HL-60 (cell line): ENCODE results near the gene BAD.

ENCODE experiments used
- DNase-seq, 2 experiments: peaks; one replicate each; pipeline ENCODE4 v3.0.0-alpha.2; 2010 to 2020; ENCODE audit warnings: low read depth in 1 of 2, low spot score in 1 of 2
- H3K27ac ChIP-seq: fragments of 250-450 bp; sonication (Bioruptor Pico); replicated peaks from 2 replicates; pipeline ENCODE4 v1.5.1; 2020; ENCODE audit warnings: mild to moderate bottlenecking, moderate library complexity
- H3K27me3 ChIP-seq: fragments of 250-450 bp; sonication (Bioruptor Pico); 2 replicates; pipeline ENCODE4 v1.5.1; 2021; ENCODE audit warnings: mild to moderate bottlenecking, moderate library complexity; ENCODE audit not compliant: insufficient read depth, poor library complexity, severe bottlenecking
- H3K4me3 ChIP-seq: replicated peaks from 2 replicates; pipeline ENCODE4 v1.5.1; 2011; ENCODE audit warnings: mild to moderate bottlenecking, control low read depth, low read length; ENCODE audit not compliant: insufficient read depth
- GABPA ChIP-seq: IDR thresholded peaks from 2 replicates; pipeline ENCODE4 v1.6.1; 2012; ENCODE audit warnings: low read depth
- POLR2AphosphoS5 ChIP-seq: IDR thresholded peaks from 2 replicates; pipeline ENCODE4 v1.6.1; 2012; ENCODE audit warnings: low read depth
- SPI1 ChIP-seq: IDR thresholded peaks from 2 replicates; pipeline ENCODE4 v1.6.1; 2012; ENCODE audit warnings: low read depth, mild to moderate bottlenecking, borderline replicate concordance
- TF ChIP-seq, protein P1 (sequence below): IDR thresholded peaks from 2 replicates; pipeline ENCODE4 v1.6.1; 2012; ENCODE audit warnings: low read depth; ENCODE audit not compliant: insufficient replicate concordance
- TF ChIP-seq, protein P2 (sequence below): IDR thresholded peaks from one replicate; pipeline ENCODE4 v1.5.1; 2011; ENCODE audit warnings: low read length, control low read depth, inconsistent platforms; ENCODE audit not compliant: insufficient read depth

The BAD gene

DNA sequence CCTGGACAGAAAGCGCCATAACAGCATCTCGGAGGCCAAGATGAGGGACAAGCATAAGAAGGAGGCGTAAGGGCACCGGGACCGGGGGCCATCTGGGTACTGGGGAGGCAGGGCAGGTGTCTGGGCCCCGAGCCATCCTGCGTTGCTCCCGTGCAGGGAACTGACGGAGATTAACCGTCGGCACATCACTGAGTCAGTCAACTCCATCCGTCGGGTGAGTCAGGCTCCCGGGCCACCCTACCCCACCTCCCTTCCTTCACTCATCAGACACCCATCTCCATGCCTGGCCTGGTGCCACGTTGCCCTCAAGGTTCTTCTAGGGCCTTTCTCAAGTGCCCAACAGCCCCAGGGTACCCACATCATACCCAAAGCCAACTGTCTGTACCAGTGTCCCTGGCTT, 18.1 kb downstream of the BAD start:
- no peak overlapping the region for H3K4me3 ChIP-seq
- H3K27me3 ChIP-seq: no peaks in the 10 kb centered on the region
- no peak for DNase-seq
- no peak overlapping the region for H3K27ac ChIP-seq
- TF ChIP-seq SPI1 (no peak), POLR2AphosphoS5 (no peak), GABPA (no peak)
- TF ChIP-seq, protein P1, sequence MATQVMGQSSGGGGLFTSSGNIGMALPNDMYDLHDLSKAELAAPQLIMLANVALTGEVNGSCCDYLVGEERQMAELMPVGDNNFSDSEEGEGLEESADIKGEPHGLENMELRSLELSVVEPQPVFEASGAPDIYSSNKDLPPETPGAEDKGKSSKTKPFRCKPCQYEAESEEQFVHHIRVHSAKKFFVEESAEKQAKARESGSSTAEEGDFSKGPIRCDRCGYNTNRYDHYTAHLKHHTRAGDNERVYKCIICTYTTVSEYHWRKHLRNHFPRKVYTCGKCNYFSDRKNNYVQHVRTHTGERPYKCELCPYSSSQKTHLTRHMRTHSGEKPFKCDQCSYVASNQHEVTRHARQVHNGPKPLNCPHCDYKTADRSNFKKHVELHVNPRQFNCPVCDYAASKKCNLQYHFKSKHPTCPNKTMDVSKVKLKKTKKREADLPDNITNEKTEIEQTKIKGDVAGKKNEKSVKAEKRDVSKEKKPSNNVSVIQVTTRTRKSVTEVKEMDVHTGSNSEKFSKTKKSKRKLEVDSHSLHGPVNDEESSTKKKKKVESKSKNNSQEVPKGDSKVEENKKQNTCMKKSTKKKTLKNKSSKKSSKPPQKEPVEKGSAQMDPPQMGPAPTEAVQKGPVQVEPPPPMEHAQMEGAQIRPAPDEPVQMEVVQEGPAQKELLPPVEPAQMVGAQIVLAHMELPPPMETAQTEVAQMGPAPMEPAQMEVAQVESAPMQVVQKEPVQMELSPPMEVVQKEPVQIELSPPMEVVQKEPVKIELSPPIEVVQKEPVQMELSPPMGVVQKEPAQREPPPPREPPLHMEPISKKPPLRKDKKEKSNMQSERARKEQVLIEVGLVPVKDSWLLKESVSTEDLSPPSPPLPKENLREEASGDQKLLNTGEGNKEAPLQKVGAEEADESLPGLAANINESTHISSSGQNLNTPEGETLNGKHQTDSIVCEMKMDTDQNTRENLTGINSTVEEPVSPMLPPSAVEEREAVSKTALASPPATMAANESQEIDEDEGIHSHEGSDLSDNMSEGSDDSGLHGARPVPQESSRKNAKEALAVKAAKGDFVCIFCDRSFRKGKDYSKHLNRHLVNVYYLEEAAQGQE: no peak
- TF ChIP-seq, protein P2, sequence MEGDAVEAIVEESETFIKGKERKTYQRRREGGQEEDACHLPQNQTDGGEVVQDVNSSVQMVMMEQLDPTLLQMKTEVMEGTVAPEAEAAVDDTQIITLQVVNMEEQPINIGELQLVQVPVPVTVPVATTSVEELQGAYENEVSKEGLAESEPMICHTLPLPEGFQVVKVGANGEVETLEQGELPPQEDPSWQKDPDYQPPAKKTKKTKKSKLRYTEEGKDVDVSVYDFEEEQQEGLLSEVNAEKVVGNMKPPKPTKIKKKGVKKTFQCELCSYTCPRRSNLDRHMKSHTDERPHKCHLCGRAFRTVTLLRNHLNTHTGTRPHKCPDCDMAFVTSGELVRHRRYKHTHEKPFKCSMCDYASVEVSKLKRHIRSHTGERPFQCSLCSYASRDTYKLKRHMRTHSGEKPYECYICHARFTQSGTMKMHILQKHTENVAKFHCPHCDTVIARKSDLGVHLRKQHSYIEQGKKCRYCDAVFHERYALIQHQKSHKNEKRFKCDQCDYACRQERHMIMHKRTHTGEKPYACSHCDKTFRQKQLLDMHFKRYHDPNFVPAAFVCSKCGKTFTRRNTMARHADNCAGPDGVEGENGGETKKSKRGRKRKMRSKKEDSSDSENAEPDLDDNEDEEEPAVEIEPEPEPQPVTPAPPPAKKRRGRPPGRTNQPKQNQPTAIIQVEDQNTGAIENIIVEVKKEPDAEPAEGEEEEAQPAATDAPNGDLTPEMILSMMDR: no peak

DNA sequence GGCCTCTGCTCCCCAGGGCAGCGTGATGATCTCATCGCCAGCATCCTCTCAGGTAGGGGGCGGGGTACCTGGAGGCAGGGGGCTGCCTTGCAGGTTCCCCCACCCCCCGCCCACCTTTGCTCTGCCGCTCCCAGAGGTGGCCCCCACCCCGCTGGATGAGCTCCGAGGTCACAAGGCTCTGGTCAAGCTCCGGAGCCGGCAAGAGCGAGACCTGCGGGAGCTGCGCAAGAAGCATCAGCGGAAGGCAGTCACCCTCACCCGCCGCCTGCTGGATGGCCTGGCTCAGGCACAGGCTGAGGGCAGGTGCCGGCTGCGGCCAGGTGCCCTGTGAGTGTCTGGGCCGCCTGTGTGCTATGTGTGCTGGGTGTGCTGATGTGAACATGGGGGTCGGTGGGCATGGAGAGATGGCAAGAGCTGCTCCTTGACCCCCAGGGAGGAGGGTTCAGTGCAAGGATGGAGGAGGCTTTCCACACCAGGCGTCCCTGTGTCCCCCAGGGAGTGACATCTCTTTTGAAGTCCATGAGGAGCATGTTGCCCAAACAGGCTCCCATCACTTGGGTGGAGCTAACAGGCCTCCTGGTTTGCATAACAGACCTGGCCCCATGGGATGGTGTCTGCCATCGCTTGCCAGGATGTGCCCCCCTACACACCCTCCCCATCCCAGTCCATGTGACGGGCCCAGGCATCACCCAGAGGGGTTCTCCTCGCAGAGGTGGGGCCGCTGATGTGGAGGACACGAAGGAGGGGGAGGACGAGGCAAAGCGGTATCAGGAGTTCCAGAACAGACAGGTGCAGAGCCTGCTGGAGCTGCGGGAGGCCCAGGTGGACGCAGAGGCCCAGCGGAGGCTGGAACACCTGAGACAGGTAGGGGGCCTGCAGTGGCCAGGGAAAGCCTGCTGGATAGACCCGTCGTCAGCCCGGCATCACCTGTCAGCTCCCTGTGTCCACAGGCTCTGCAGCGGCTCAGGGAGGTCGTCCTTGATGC, 19.0 kb downstream of the BAD start:
- no peak overlapping the region for H3K27ac ChIP-seq
- H3K27me3 ChIP-seq: no peaks in the 10 kb centered on the region
- H3K4me3 ChIP-seq: no peak overlapping the region
- TF ChIP-seq GABPA (no peak), SPI1 (no peak), POLR2AphosphoS5 (no peak; the same call in 1 of the 2 replicates)
- TF ChIP-seq, protein P1: no peak
- TF ChIP-seq, protein P2: no peak
- DNase-seq: no peak

DNA sequence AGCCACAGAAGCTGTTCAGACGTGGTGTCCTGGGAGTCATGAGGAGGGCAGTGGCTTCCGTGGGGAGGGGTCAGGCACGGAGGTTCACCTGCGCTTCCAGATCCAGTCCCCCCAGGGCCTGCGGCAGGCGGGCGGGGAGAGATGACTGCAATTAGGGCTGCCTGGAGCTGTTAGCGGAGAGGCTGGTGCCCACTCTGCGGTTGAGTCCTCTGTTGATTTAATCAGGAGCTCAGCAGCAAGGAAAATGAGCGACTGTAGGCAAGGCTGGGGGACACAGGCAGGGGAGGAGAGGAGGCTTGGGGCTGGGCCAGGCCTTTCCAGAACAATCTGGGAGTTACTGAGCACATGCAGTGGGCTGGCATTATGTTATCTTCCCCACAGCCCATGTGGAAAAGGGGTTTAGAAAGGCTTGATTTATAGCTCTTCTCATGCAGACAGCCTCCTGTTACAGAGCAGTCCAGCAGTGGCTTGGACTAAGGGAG, 20.1 kb downstream of the BAD start:
- Histone ChIP-seq H3K4me3 (no peak overlapping the region), H3K27me3 (no peaks in the 10 kb centered on the region), H3K27ac (no peak overlapping the region)
- DNase-seq: no peak
- TF ChIP-seq, protein P2: no peak
- TF ChIP-seq POLR2AphosphoS5 (no peak), SPI1 (no peak), GABPA (no peak)
- TF ChIP-seq, protein P1: no peak
